ENCODE results near the gene PRMT1. TPM values are rescaled to one million over a fixed set of nuclear protein-coding genes. Genes with fewer than 3 reads are reported as not detected.

Gene PRMT1
- total and polyA plus RNA-seq, 3 donors from 2014 or later = 192 to 272 (median 201) TPM

DNA sequence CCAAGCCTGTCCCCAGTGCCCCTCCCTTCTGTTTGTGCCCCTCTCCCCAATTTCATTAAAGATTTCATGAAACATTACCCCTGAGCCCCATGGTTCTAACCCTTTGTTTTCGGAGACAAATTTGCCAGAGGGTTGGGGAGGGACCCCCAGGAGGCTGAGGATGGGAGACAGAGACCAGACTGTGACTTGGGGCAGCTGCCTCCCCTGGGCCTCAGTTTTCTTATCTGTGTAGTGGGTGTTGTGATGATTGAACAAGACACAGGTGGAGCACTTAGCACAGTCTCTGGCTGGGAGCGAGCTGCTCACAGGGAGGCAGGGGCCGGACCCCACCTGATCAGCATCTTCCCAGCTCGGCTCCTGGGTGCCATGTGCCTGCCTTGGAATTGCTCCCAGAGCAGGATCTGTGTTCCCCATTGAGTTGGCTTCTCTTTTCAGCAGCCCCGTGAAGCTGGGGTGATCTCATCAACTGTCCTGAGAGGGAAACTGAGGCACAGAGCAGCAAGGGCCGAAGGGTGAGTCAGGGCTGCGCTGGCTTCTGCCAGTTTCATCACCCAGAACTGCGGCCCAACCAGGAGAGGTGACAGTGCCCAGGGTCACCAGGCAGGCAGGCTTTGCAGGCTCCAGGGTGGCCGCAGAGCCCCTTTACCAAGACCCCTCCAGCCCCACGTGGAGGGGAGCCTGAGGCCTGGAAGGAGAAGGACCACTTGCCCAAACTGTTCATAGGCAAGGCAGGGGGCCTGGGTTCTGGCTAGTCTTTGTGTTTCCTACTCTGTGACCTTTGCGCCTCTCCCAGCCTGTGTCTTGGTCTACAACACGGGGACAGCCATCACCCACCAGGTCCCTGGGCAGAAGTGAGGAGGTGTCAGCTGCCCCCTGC lies 18.3 kb upstream of the PRMT1 start:
- DNase-seq = no peak
- no peak for TF ChIP-seq POLR2A (IDR thresholded peaks at IDR 0.05)
- TF ChIP-seq, protein P1, sequence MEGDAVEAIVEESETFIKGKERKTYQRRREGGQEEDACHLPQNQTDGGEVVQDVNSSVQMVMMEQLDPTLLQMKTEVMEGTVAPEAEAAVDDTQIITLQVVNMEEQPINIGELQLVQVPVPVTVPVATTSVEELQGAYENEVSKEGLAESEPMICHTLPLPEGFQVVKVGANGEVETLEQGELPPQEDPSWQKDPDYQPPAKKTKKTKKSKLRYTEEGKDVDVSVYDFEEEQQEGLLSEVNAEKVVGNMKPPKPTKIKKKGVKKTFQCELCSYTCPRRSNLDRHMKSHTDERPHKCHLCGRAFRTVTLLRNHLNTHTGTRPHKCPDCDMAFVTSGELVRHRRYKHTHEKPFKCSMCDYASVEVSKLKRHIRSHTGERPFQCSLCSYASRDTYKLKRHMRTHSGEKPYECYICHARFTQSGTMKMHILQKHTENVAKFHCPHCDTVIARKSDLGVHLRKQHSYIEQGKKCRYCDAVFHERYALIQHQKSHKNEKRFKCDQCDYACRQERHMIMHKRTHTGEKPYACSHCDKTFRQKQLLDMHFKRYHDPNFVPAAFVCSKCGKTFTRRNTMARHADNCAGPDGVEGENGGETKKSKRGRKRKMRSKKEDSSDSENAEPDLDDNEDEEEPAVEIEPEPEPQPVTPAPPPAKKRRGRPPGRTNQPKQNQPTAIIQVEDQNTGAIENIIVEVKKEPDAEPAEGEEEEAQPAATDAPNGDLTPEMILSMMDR (IDR thresholded peaks at IDR 0.05) = no peak
- WGBS, 2 donors = 86 to 96% methylated on average over 6 to 12 of the region's 12 CpGs
- H3K4me3 ChIP-seq = no peak overlapping the region
- no peaks in the 10 kb centered on the region for H3K27me3 ChIP-seq
- intact Hi-C loops (cut with DNase I; ENCODE audit: low total_unique reads) = no loop called here
- no peaks in the 10 kb centered on the region for H3K9me3 ChIP-seq
- no peak overlapping the region for H3K27ac ChIP-seq
- no peaks in the 10 kb centered on the region for H3K36me3 ChIP-seq (ENCODE audit: low read depth, missing control alignments)
- H3K4me1 ChIP-seq = no peaks in the 10 kb centered on the region

DNA sequence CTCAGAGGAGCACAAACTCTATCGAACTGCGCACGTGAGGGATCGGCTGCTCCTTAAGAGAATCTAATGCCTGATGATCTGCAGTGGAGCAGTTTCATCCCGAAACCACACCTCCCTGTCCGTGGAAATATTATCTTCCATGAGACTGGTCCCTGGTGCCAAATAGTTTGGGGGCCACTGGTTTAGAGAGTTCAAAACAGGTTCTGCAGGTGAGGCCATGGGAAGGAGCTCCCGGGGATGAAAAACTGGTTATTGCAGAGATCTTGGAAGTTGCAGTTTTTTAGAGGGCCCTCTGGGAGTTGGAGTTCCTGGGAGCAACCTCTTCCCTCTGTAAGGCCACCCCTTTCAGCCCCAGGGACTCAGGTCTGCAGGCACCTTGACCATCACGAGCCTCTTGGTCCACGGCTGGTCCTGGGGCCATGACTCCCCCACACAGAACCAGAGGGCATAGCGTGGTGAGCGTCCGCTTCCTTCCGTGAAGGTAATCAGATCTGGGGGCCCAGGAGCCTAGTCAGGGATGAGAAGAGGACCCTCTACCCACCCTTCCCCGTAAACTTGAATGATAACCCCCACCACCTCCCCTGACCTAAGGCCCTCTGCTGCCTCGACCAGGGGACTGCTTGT lies 16.6 kb upstream of the PRMT1 start:
- TF ChIP-seq, protein P1 (IDR thresholded peaks at IDR 0.05) = no peak
- TF ChIP-seq POLR2A (IDR thresholded peaks at IDR 0.05) = no peak
- Histone ChIP-seq H3K27me3 (no peaks in the 10 kb centered on the region), H3K4me1 (peaks cover 4% of the 10 kb centered on the region), H3K27ac (no peak overlapping the region), H3K36me3 (ENCODE audit: low read depth, missing control alignments) (no peaks in the 10 kb centered on the region), H3K9me3 (no peaks in the 10 kb centered on the region), H3K4me3 (no peak overlapping the region)
- intact Hi-C loops (cut with DNase I; ENCODE audit: low total_unique reads) = no loop called here
- no peak for DNase-seq
- 85 to 90% methylated on average over 2 to 15 of the region's 15 CpGs for WGBS, 2 donors

DNA sequence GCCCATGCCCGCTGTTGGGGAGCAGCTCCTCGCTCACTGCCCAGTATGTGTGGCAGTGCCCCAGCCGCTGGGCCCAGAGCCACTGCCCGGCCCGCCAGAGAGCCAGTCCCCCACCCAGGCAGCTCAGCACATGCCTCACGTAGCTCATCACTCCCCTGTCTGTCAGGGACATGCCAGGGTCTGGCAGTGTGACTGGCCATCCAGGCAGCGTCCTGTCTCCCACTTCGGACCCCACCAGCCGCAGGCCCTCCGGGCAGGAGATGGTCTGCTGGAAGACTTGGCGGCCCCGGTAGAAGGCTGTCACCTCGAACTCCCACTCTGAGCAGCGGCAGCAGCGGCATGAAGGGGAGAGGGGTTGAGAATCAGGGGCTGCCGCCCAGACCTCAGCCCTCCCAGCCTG lies 15.1 kb upstream of the PRMT1 start:
- H3K9me3 ChIP-seq = no peaks in the 10 kb centered on the region
- intact Hi-C loops (cut with DNase I; ENCODE audit: low total_unique reads) = no loop called here
- H3K4me1 ChIP-seq = peaks cover 10% of the 10 kb centered on the region
- no peak for TF ChIP-seq POLR2A (IDR thresholded peaks at IDR 0.05)
- TF ChIP-seq, protein P1 (IDR thresholded peaks at IDR 0.05) = no peak
- no peak for DNase-seq
- H3K4me3 ChIP-seq = no peak overlapping the region
- H3K27ac ChIP-seq = no peak overlapping the region
- WGBS, 2 donors = 92% methylated on average over 12 of the region's 16 CpGs; no CpG with 5 or more reads in 1 of the 2 donors
- H3K27me3 ChIP-seq = no peaks in the 10 kb centered on the region
- H3K36me3 ChIP-seq (ENCODE audit: low read depth, missing control alignments) = no peaks in the 10 kb centered on the region

DNA sequence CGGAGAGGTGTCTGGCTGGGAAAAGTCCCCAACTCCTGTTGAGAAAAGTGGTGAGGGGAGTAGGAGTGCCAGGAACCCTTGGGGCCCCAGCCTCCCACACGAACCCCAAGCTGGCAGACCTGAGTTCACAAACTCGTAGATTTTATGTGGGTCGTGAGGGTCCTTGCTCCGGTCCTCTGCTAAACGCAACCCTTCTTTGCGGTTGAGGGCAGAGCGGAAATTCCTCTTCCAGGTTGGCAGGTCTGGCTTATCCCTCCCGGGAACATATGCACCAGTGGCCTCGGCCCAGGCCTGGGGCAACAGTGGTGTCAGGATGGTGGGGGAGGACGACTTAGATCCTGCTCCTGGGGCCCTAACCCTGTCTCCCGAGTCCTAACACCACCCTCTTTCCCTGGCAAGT lies 13.8 kb upstream of the PRMT1 start:
- H3K27ac ChIP-seq = no peak overlapping the region
- WGBS, 2 donors = 78 to 90% methylated on average over 6 to 12 of the region's 12 CpGs
- H3K4me1 ChIP-seq = peaks cover 10% of the 10 kb centered on the region
- no peak for TF ChIP-seq POLR2A (IDR thresholded peaks at IDR 0.05)
- TF ChIP-seq, protein P1 (IDR thresholded peaks at IDR 0.05) = no peak
- no peaks in the 10 kb centered on the region for H3K27me3 ChIP-seq
- H3K4me3 ChIP-seq = no peak overlapping the region
- intact Hi-C loops (cut with DNase I; ENCODE audit: low total_unique reads) = no loop called here
- H3K36me3 ChIP-seq (ENCODE audit: low read depth, missing control alignments) = no peaks in the 10 kb centered on the region
- H3K9me3 ChIP-seq = no peaks in the 10 kb centered on the region
- DNase-seq = no peak
